CD8-positive, alpha-beta memory T cell (primary cell): ENCODE data around the gene ZNF44. TPM values are rescaled to one million over a fixed set of nuclear protein-coding genes. Genes with fewer than 3 reads are reported as not detected.
A peak's percentile ranks its signal among the peaks of the same experiment; 100 is the strongest.

ENCODE experiments used
- CTCF ChIA-PET: fragments of 350-600 bp; sonication (Branson Sonifier 250); formaldehyde crosslinking; loops from one replicate; lab custom pipeline; 2021; ENCODE audit warnings: antibody characterized with exemption; lab: Charles Lee
- POLR2A ChIA-PET: fragments of 350-600 bp; sonication (Branson Sonifier 250); formaldehyde crosslinking; loops from one replicate; lab custom pipeline; 2021; ENCODE audit warnings: antibody characterized with exemption; lab: Charles Lee
- DNase-seq, 5 donors: peaks; one replicate each; pipeline versions ENCODE4 v3.0.0 to v3.0.0-alpha.2; 2020 to 2022; ENCODE audit warnings: mixed read lengths in 1 of 5
- H3K27ac ChIP-seq: one replicate; pipeline ENCODE4 v1.7.0; 2013; ENCODE audit warnings: low read depth, mild to moderate bottlenecking, low read length, moderate library complexity
- H3K27me3 ChIP-seq: 2 replicates; pipeline ENCODE4 v1.7.0; 2013; ENCODE audit warnings: low read length, mild to moderate bottlenecking; ENCODE audit not compliant: insufficient read depth, poor library complexity, severe bottlenecking
- H3K36me3 ChIP-seq: 2 replicates; pipeline ENCODE4 v1.7.0; 2013; ENCODE audit warnings: mild to moderate bottlenecking, low read length, moderate library complexity; ENCODE audit not compliant: insufficient read depth
- H3K4me1 ChIP-seq: 2 replicates; pipeline ENCODE4 v1.7.0; 2013; ENCODE audit warnings: mild to moderate bottlenecking, low read length, moderate library complexity; ENCODE audit not compliant: insufficient read depth
- H3K4me3 ChIP-seq: 2 replicates; pipeline ENCODE4 v1.7.0; 2013; ENCODE audit warnings: mild to moderate bottlenecking, low read length
- H3K9me3 ChIP-seq: 2 replicates; pipeline ENCODE4 v1.7.0; 2013; ENCODE audit warnings: mild to moderate bottlenecking, low read length
- H3K27ac Mint-ChIP-seq, 8 donors: one replicate each; pipeline ENCODE4 v1.8.0; 2020 to 2021; ENCODE audit warnings: mixed read lengths in 8 of 8, mild to moderate bottlenecking in 6 of 8, inconsistent platforms in 3 of 8, moderate library complexity in 3 of 8
- H3K27me3 Mint-ChIP-seq, 2 donors: one replicate each; pipeline ENCODE4 v1.8.0; 2020 to 2021; ENCODE audit warnings: mixed read lengths in 2 of 2, mild to moderate bottlenecking in 1 of 2, moderate library complexity in 1 of 2
- H3K36me3 Mint-ChIP-seq, 3 donors: one replicate each; pipeline ENCODE4 v1.8.0; 2020 to 2021; ENCODE audit warnings: mixed read lengths in 3 of 3, inconsistent platforms in 1 of 3, mild to moderate bottlenecking in 1 of 3
- H3K4me1 Mint-ChIP-seq, 3 donors: one replicate each; pipeline ENCODE4 v1.8.0; 2020 to 2021; ENCODE audit warnings: mixed read lengths in 3 of 3, inconsistent platforms in 1 of 3, mild to moderate bottlenecking in 1 of 3
- H3K4me3 Mint-ChIP-seq, 7 donors: one replicate each; pipeline ENCODE4 v1.8.0; 2020 to 2021; ENCODE audit warnings: mixed read lengths in 7 of 7, mild to moderate bottlenecking in 6 of 7, moderate library complexity in 4 of 7, inconsistent platforms in 2 of 7
- H3K9me3 Mint-ChIP-seq, 5 donors: one replicate each; pipeline ENCODE4 v1.8.0; 2020 to 2022; ENCODE audit warnings: mixed read lengths in 5 of 5, mild to moderate bottlenecking in 3 of 5, moderate library complexity in 2 of 5, inconsistent platforms in 1 of 5
- polyA plus RNA-seq: library from polyadenylated mRNA; unstranded; fragments of 300-500 nt; fragmentation: Illumina TruSeq; gene quantifications from one replicate; pipeline ENCODE4 v1.2.3, GENCODE V29; 2021
- total RNA-seq, 2 experiments: library from RNA; stranded (reverse); gene quantifications; one replicate each; pipeline ENCODE4 v1.2.3, GENCODE V29; 2021

ZNF44 gene
- total and polyA plus RNA-seq, 3 experiments from 2014 or later: 12.3 to 27.8 (median 12.6) TPM

DNA sequence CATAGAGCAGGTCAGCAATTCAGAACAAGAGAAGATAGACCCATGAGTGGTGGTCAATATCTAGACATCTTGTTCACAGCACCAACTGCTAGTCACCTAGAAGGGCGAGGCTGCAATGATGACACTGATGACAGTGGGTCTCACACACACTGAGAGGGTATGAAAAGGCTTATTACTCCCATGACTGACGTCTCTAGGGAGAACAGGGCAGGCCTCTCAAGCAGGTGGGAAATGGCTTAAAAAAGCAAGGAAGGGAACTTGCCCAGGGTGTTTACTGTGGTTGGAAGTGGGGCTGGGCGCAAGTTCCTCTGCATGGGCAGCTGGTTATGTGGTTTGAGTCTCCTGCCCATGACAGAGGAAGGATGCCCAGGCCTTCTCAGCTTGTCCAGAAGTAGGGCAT lies 33.8 kb downstream of the ZNF44 start:
- no peaks in the 10 kb centered on the region for H3K36me3 ChIP-seq
- H3K9me3 ChIP-seq: peaks cover 7% of the 10 kb centered on the region
- no peaks in the 10 kb centered on the region for H3K4me1 ChIP-seq
- no peak overlapping the region for H3K4me3 ChIP-seq
- H3K27me3 ChIP-seq: no peaks in the 10 kb centered on the region
- peaks cover 0 to 7% (median 4%) of the 10 kb centered on the region in 3 donors for H3K4me1 Mint-ChIP-seq
- DNase-seq: no peak
- peaks cover 0 to 1% of the 10 kb centered on the region in 2 donors for H3K27me3 Mint-ChIP-seq
- peaks cover 4 to 86% (median 53%) of the 10 kb centered on the region in 5 donors for H3K9me3 Mint-ChIP-seq
- POLR2A ChIA-PET: no interaction called here
- H3K4me3 Mint-ChIP-seq: no peak overlapping the region
- CTCF ChIA-PET: no interaction called here
- no peak overlapping the region for H3K27ac Mint-ChIP-seq
- H3K36me3 Mint-ChIP-seq: peaks cover 0 to 48% (median 10%) of the 10 kb centered on the region in 3 donors
- H3K27ac ChIP-seq: no peak overlapping the region

DNA sequence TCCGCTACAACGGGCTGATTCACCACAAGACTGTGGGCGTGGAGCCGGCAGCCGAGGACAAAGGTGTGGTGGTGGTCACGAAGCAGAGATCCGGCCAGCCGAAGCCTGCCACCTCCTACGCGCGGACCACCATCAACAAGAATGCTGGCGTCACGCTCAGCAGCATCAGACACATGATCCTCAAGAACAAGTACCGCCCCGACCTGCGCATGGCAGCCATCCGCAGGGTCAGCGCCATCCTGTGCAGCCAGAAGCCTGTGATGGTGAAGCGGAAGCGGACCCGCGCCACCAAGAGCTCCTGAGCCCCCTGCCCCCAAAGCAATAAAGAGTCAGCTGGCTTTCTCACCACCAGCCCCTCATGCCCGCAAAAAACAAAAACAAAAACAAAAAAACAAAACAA lies 34.4 kb downstream of the ZNF44 start:
- peak overlapping the region in 1 of 8 donors; percentile 32 for H3K27ac Mint-ChIP-seq
- Histone ChIP-seq H3K36me3 (no peaks in the 10 kb centered on the region), H3K27me3 (no peaks in the 10 kb centered on the region), H3K9me3 (peaks cover 7% of the 10 kb centered on the region), H3K4me3 (no peak overlapping the region), H3K27ac (no peak overlapping the region), H3K4me1 (no peaks in the 10 kb centered on the region)
- no peak for DNase-seq
- POLR2A ChIA-PET: no interaction called here
- H3K4me1 Mint-ChIP-seq: peaks cover 0 to 7% (median 4%) of the 10 kb centered on the region in 3 donors
- peaks cover 0 to 1% of the 10 kb centered on the region in 2 donors for H3K27me3 Mint-ChIP-seq
- peaks cover 0 to 46% (median 10%) of the 10 kb centered on the region in 3 donors for H3K36me3 Mint-ChIP-seq
- H3K9me3 Mint-ChIP-seq: peaks cover 6 to 85% (median 50%) of the 10 kb centered on the region in 5 donors
- CTCF ChIA-PET: no interaction called here
- no peak overlapping the region for H3K4me3 Mint-ChIP-seq

DNA sequence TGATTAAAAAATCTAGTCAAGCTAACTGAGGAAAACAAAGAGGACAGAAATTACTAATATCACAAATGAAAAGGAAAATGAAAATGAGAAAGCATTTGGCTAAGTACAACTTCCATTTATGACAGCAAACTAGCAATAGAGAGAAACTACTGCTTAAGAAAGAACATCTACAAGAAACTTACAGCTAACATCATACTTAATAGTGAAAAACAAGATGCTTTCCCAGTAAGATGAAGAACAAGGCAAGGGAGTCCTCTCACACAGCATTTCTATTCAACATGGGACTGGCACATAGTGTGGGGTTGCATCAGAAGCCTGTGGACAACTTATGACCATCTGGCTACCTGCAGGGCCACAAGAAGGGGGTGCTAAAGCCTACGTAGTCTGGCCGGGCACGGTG lies 39.3 kb downstream of the ZNF44 start:
- DNase-seq: no peak
- Histone ChIP-seq H3K4me3 (no peak overlapping the region), H3K27me3 (no peaks in the 10 kb centered on the region), H3K36me3 (no peaks in the 10 kb centered on the region), H3K27ac (no peak overlapping the region), H3K9me3 (no peaks in the 10 kb centered on the region), H3K4me1 (no peaks in the 10 kb centered on the region)
- peaks cover 12 to 86% (median 49%) of the 10 kb centered on the region in 5 donors for H3K9me3 Mint-ChIP-seq
- peaks cover 0 to 2% (median 0%) of the 10 kb centered on the region in 3 donors for H3K4me1 Mint-ChIP-seq
- peaks cover 6 to 41% (median 24%) of the 10 kb centered on the region in 3 donors for H3K36me3 Mint-ChIP-seq
- H3K27me3 Mint-ChIP-seq: peaks cover 0 to 1% of the 10 kb centered on the region in 2 donors
- ChIA-PET CTCF (no interaction called here), POLR2A (no interaction called here)
- no peak overlapping the region for H3K27ac Mint-ChIP-seq
- no peak overlapping the region for H3K4me3 Mint-ChIP-seq

DNA sequence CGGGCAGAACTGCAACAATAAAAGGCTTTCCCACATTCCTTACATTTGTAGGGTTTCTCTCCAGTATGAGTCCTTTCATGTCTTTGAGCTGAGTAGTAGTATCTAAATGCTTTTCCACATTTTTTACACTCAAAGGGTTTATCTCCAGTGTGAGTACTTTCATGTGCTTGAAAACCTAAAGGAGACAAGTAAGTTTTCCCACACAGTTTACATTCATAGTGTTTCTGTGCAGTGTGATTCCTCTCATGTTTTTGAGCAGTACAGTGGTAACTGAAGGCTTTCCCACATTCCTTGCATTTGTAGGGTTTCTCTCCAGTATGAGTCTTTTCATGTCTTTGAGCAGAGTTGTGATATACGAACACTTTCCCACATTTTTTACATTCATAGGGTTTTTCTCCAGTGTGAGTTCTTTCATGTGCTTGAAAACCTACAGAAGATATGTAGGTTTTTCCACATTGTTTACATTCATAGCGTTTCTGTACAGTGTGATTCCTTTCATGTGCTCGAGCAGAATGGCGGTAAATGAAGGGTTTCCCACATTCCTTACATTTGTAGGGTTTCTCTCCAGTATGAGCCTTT lies 47.0 kb downstream of the ZNF44 start:
- ChIA-PET CTCF (no interaction called here), POLR2A (no interaction called here)
- Histone ChIP-seq H3K9me3 (peaks cover 25% of the 10 kb centered on the region), H3K4me1 (no peaks in the 10 kb centered on the region), H3K4me3 (no peak overlapping the region), H3K36me3 (peaks cover 11% of the 10 kb centered on the region), H3K27ac (no peak overlapping the region), H3K27me3 (no peaks in the 10 kb centered on the region)
- Mint-ChIP-seq H3K36me3 (peaks cover 39 to 71% (median 67%) of the 10 kb centered on the region in 3 donors), H3K4me1 (no peaks in the 10 kb centered on the region), H3K9me3 (peaks cover 39 to 86% (median 77%) of the 10 kb centered on the region in 5 donors), H3K27me3 (no peaks in the 10 kb centered on the region), H3K27ac (no peak overlapping the region), H3K4me3 (no peak overlapping the region)
- DNase-seq: no peak

DNA sequence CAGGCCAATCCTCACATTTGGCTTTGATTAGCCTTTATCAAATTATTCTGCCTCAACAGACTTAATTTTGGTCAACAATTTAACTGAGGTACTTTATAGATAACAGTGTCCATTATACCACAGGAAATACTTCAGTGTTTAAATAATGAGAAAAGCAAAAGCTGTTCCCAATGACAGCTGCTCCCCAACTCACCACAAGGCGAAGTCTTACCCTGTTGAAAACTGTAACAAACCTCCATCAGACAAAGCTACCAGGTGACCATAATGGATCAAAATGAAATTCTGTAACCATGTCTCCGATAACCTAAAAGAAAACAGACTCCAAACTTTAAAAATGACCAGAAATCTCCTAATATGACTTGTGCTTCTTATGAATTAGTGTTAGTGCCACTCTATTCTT lies 50.3 kb downstream of the ZNF44 start:
- Histone ChIP-seq H3K4me3 (no peak overlapping the region), H3K4me1 (no peaks in the 10 kb centered on the region), H3K27me3 (no peaks in the 10 kb centered on the region), H3K9me3 (peaks cover 29% of the 10 kb centered on the region), H3K36me3 (peaks cover 11% of the 10 kb centered on the region), H3K27ac (no peak overlapping the region)
- H3K9me3 Mint-ChIP-seq: peaks cover 42 to 76% (median 73%) of the 10 kb centered on the region in 5 donors
- H3K4me1 Mint-ChIP-seq: no peaks in the 10 kb centered on the region
- H3K27ac Mint-ChIP-seq: no peak overlapping the region
- ChIA-PET POLR2A (no interaction called here), CTCF (no interaction called here)
- peaks cover 34 to 70% (median 67%) of the 10 kb centered on the region in 3 donors for H3K36me3 Mint-ChIP-seq
- no peak overlapping the region for H3K4me3 Mint-ChIP-seq
- H3K27me3 Mint-ChIP-seq: no peaks in the 10 kb centered on the region
- DNase-seq: no peak

DNA sequence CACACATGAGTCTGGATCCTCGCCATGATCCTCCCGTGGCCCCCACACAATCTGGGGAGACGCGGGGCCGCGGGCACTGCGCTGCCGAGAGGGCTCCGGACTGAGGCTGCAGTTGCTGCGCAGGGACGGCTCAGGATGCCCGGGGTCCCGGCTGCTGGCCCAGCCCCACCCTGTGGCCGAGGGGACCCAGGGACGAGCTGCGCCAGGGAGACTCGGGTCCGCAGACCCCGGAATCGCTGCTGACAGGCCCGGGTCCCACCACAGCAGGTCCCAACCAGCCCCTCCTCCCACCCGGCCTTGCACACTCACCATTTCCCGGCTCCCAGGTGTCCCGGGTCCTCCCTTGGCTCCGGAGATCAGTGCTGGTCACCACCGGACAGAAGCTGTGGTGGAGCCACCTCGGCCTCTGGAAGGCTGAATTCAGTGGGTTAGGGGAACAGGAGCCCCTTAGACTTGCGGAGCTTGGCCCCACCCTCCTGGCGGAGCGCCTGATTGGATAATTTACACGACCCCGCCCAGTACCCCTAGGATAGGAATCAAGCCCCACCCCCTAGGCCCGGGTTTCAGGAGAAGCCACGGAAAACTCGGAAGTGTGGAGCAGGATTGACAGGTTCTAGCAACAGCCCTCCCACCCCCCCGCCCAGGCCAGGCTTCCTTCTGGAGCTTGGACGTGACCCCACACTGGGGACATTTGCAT lies 57.4 kb downstream of the ZNF44 start:
- Mint-ChIP-seq H3K27me3 (no peaks in the 10 kb centered on the region), H3K4me3 (no peak overlapping the region), H3K9me3 (peaks cover 9 to 56% (median 27%) of the 10 kb centered on the region in 5 donors), H3K27ac (no peak overlapping the region), H3K36me3 (peaks cover 9 to 61% (median 39%) of the 10 kb centered on the region in 3 donors), H3K4me1 (no peaks in the 10 kb centered on the region)
- H3K9me3 ChIP-seq: peaks cover 5% of the 10 kb centered on the region
- peak in 1 of 5 donors; percentile 47 for DNase-seq
- no peaks in the 10 kb centered on the region for H3K4me1 ChIP-seq
- ChIA-PET CTCF (no interaction called here), POLR2A (no interaction called here)
- no peak overlapping the region for H3K4me3 ChIP-seq
- no peaks in the 10 kb centered on the region for H3K36me3 ChIP-seq
- no peak overlapping the region for H3K27ac ChIP-seq
- no peaks in the 10 kb centered on the region for H3K27me3 ChIP-seq

DNA sequence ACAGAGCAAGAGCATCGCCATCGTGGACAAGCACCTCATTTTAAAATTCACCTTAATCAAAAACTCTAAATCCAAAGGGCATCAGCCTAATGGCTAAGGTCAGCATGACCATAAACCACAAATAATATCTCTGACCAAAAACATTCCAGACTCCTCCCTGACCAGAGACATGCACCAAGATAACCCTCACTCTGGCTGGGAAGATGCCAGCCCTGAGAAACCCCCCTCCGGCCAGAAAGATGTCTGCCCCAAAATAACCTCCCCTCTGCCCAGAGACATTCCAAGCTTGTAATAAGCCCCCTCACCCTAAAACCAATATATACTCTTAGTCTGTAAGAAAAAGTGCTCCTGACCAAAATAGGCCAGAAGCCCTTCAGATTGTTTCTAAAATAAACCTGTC lies 61.7 kb downstream of the ZNF44 start:
- ChIA-PET POLR2A (no interaction called here), CTCF (no interaction called here)
- Histone ChIP-seq H3K36me3 (no peaks in the 10 kb centered on the region), H3K4me3 (no peak overlapping the region), H3K9me3 (no peaks in the 10 kb centered on the region), H3K27ac (no peak overlapping the region), H3K4me1 (no peaks in the 10 kb centered on the region), H3K27me3 (no peaks in the 10 kb centered on the region)
- H3K4me1 Mint-ChIP-seq: peaks cover 0 to 1% (median 0%) of the 10 kb centered on the region in 3 donors
- H3K9me3 Mint-ChIP-seq: peaks cover 0 to 66% (median 19%) of the 10 kb centered on the region in 5 donors
- H3K36me3 Mint-ChIP-seq: peaks cover 20 to 78% (median 52%) of the 10 kb centered on the region in 3 donors
- H3K27me3 Mint-ChIP-seq: no peaks in the 10 kb centered on the region
- no peak for DNase-seq
- no peak overlapping the region for H3K4me3 Mint-ChIP-seq
- H3K27ac Mint-ChIP-seq: no peak overlapping the region
